CD4-positive, CD25-positive, alpha-beta regulatory T cell (primary cell): ENCODE data around the gene UCN3. TPM values are rescaled to one million over a fixed set of nuclear protein-coding genes. Genes with fewer than 3 reads are reported as not detected.
A peak's percentile ranks its signal among the peaks of the same experiment; 100 is the strongest.

ENCODE experiments used
- ATAC-seq, 2 donors: fragments of 150-1000 bp; cut with Tn5 transposase; one replicate each; pipeline ENCODE4 v1.10.0; 2021; ENCODE audit warnings: low read depth in 2 of 2, moderate number of reproducible peaks in 2 of 2, moderate library complexity in 1 of 2
- DNase-seq, 3 donors: peaks; one replicate each; pipeline versions ENCODE4 v3.0.0 to v3.0.0-alpha.2; 2012 to 2022; ENCODE audit warnings: mixed read lengths in 1 of 3
- H3K27ac ChIP-seq: one replicate; pipeline ENCODE4 v1.7.0; 2013; ENCODE audit warnings: mild to moderate bottlenecking, low read length; ENCODE audit not compliant: insufficient read depth, poor library complexity, severe bottlenecking
- H3K27me3 ChIP-seq: one replicate; pipeline ENCODE4 v1.7.0; 2013; ENCODE audit warnings: low read length; ENCODE audit not compliant: control insufficient read depth, insufficient read depth
- H3K36me3 ChIP-seq: one replicate; pipeline ENCODE4 v1.7.0; 2013; ENCODE audit warnings: mild to moderate bottlenecking, low read length, moderate library complexity; ENCODE audit not compliant: control insufficient read depth, insufficient read depth
- H3K4me1 ChIP-seq: 2 replicates; pipeline ENCODE4 v1.7.0; 2013; ENCODE audit warnings: mild to moderate bottlenecking, low read length; ENCODE audit not compliant: insufficient read depth, control insufficient read depth, poor library complexity, severe bottlenecking
- H3K4me3 ChIP-seq: one replicate; pipeline ENCODE4 v1.7.0; 2013; ENCODE audit warnings: low read depth, mild to moderate bottlenecking, low read length, moderate library complexity
- H3K9me3 ChIP-seq, 2 experiments: 1 replicate in 1 of 2; 2 replicates in 1 of 2; pipeline ENCODE4 v1.7.0; 2013; ENCODE audit warnings: low read length in 2 of 2, mild to moderate bottlenecking in 1 of 2, moderate library complexity in 1 of 2; ENCODE audit not compliant: control insufficient read depth in 2 of 2
- H3K27ac Mint-ChIP-seq, 3 donors: one replicate each; pipeline ENCODE4 v1.8.0; 2020 to 2022; ENCODE audit warnings: mild to moderate bottlenecking in 3 of 3, mixed read lengths in 3 of 3, moderate library complexity in 2 of 3
- H3K27me3 Mint-ChIP-seq: one replicate; pipeline ENCODE4 v1.8.0; 2022; ENCODE audit warnings: mild to moderate bottlenecking, mixed read lengths
- H3K36me3 Mint-ChIP-seq: one replicate; pipeline ENCODE4 v1.8.0; 2020; ENCODE audit warnings: mixed read lengths
- H3K4me1 Mint-ChIP-seq, 4 donors: one replicate each; pipeline ENCODE4 v1.8.0; 2020 to 2022; ENCODE audit warnings: mixed read lengths in 4 of 4, mild to moderate bottlenecking in 1 of 4
- H3K4me3 Mint-ChIP-seq, 4 donors: one replicate each; pipeline ENCODE4 v1.8.0; 2020 to 2022; ENCODE audit warnings: mild to moderate bottlenecking in 4 of 4, mixed read lengths in 4 of 4, moderate library complexity in 3 of 4
- H3K9me3 Mint-ChIP-seq, 7 donors: one replicate each; pipeline ENCODE4 v1.8.0; 2020 to 2022; ENCODE audit warnings: mixed read lengths in 7 of 7, mild to moderate bottlenecking in 3 of 7, moderate library complexity in 2 of 7
- polyA plus RNA-seq, 4 donors: library from polyadenylated mRNA; unstranded; fragments of 300-500 nt; fragmentation: Illumina TruSeq; gene quantifications; one replicate each; pipeline ENCODE4 v1.2.3, GENCODE V29; 2021
- total RNA-seq: library from RNA; stranded (reverse); gene quantifications from one replicate; pipeline ENCODE4 v1.2.3, GENCODE V29; 2022

UCN3 gene
- total RNA-seq (not detected), polyA plus RNA-seq (not detected)

- peaks cover 19% of the 10 kb centered on the region for H3K27me3 Mint-ChIP-seq
- no peaks in the 10 kb centered on the region for H3K36me3 Mint-ChIP-seq
- Histone ChIP-seq H3K4me3 (no peak within 1 kb of the TSS), H3K9me3 (no peaks in the 10 kb centered on the region), H3K4me1 (no peaks in the 10 kb centered on the region), H3K27ac (no peak within 1 kb of the TSS), H3K36me3 (no peaks in the 10 kb centered on the region), H3K27me3 (peaks cover 2% of the 10 kb centered on the region)
- H3K4me3 Mint-ChIP-seq: no peak within 1 kb of the TSS
- peaks cover 0 to 1% (median 0%) of the 10 kb centered on the region in 7 donors for H3K9me3 Mint-ChIP-seq
- no peaks in the 10 kb centered on the region for H3K4me1 Mint-ChIP-seq
- ATAC-seq (no peak), DNase-seq (no peak)
- peak within 1 kb of the TSS in 1 of 3 donors; percentile 30 for H3K27ac Mint-ChIP-seq
These were observed at the start of gene UCN3 for GRCh38 chr10:5364890-5365338. TSS of gene UCN3 (plus strand) at chr10:5364966. CDS start at chr10:5373721, 8,755 bp downstream.

- H3K9me3 Mint-ChIP-seq: peaks cover 0 to 5% (median 0%) of the 10 kb centered on the region in 7 donors
- Histone ChIP-seq H3K36me3 (no peaks in the 10 kb centered on the region), H3K27me3 (no peaks in the 10 kb centered on the region), H3K4me1 (peaks cover 12% of the 10 kb centered on the region), H3K9me3 (peaks cover 0 to 3% of the 10 kb centered on the region in 2 experiments), H3K27ac (no peak overlapping the region), H3K4me3 (no peak overlapping the region)
- DNase-seq (peak; percentile 2 to 78 (median 21)), ATAC-seq (peak; percentile 57 to 89)
- peak overlapping the region in 2 of 3 donors; percentile 76 to 87 for H3K27ac Mint-ChIP-seq
- peak overlapping the region in 3 of 4 donors; percentile 2 to 67 (median 17) for H3K4me3 Mint-ChIP-seq
- peaks cover 9 to 40% (median 33%) of the 10 kb centered on the region in 4 donors for H3K4me1 Mint-ChIP-seq
- H3K27me3 Mint-ChIP-seq: peaks cover 8% of the 10 kb centered on the region
- no peaks in the 10 kb centered on the region for H3K36me3 Mint-ChIP-seq
These were observed 47.1 kb upstream of the UCN3 start for GRCh38 chr10:5317547-5318107.

GRCh38 chr10:5318148-5318547 is 46.6 kb upstream of the UCN3 start:
- peak overlapping the region in 2 of 4 donors; percentile 2 to 67 for H3K4me3 Mint-ChIP-seq
- peaks cover 8% of the 10 kb centered on the region for H3K27me3 Mint-ChIP-seq
- Histone ChIP-seq H3K36me3 (no peaks in the 10 kb centered on the region), H3K4me1 (peaks cover 12% of the 10 kb centered on the region), H3K4me3 (no peak overlapping the region), H3K27ac (no peak overlapping the region), H3K27me3 (no peaks in the 10 kb centered on the region), H3K9me3 (peaks cover 0 to 3% of the 10 kb centered on the region in 2 experiments)
- peak overlapping the region in 2 of 3 donors; percentile 76 to 87 for H3K27ac Mint-ChIP-seq
- H3K9me3 Mint-ChIP-seq: peaks cover 0 to 5% (median 0%) of the 10 kb centered on the region in 7 donors
- ATAC-seq: no peak
- DNase-seq: no peak
- H3K36me3 Mint-ChIP-seq: no peaks in the 10 kb centered on the region
- H3K4me1 Mint-ChIP-seq: peaks cover 9 to 39% (median 32%) of the 10 kb centered on the region in 4 donors

GRCh38 chr10:5319863-5320262 is 44.9 kb upstream of the UCN3 start:
- peaks cover 4% of the 10 kb centered on the region for H3K27me3 Mint-ChIP-seq
- no peak for ATAC-seq
- Histone ChIP-seq H3K9me3 (peaks cover 0 to 3% of the 10 kb centered on the region in 2 experiments), H3K4me1 (peaks cover 12% of the 10 kb centered on the region), H3K27ac (no peak overlapping the region), H3K27me3 (no peaks in the 10 kb centered on the region), H3K36me3 (no peaks in the 10 kb centered on the region), H3K4me3 (no peak overlapping the region)
- peak overlapping the region in 1 of 3 donors; percentile 74 for H3K27ac Mint-ChIP-seq
- H3K4me3 Mint-ChIP-seq: no peak overlapping the region
- no peaks in the 10 kb centered on the region for H3K36me3 Mint-ChIP-seq
- H3K4me1 Mint-ChIP-seq: peaks cover 6 to 29% (median 24%) of the 10 kb centered on the region in 4 donors
- no peak for DNase-seq
- peaks cover 0 to 5% (median 0%) of the 10 kb centered on the region in 7 donors for H3K9me3 Mint-ChIP-seq

- no peak for ATAC-seq
- no peak overlapping the region for H3K4me3 Mint-ChIP-seq
- H3K27me3 ChIP-seq: no peaks in the 10 kb centered on the region
- no peak overlapping the region for H3K27ac Mint-ChIP-seq
- H3K4me1 ChIP-seq: peaks cover 12% of the 10 kb centered on the region
- no peak overlapping the region for H3K27ac ChIP-seq
- H3K4me1 Mint-ChIP-seq: peaks cover 5 to 29% (median 25%) of the 10 kb centered on the region in 4 donors
- no peaks in the 10 kb centered on the region for H3K36me3 Mint-ChIP-seq
- H3K9me3 ChIP-seq: peaks cover 0 to 3% of the 10 kb centered on the region in 2 experiments
- no peak overlapping the region for H3K4me3 ChIP-seq
- peaks cover 4% of the 10 kb centered on the region for H3K27me3 Mint-ChIP-seq
- peaks cover 0 to 3% (median 2%) of the 10 kb centered on the region in 7 donors for H3K9me3 Mint-ChIP-seq
- no peak for DNase-seq
- H3K36me3 ChIP-seq: no peaks in the 10 kb centered on the region
These were observed 43.5 kb upstream of the UCN3 start for GRCh38 chr10:5321273-5321672.

- H3K4me3 ChIP-seq: no peak overlapping the region
- H3K4me1 ChIP-seq: no peaks in the 10 kb centered on the region
- peaks cover 0 to 3% of the 10 kb centered on the region in 2 experiments for H3K9me3 ChIP-seq
- DNase-seq (no peak), ATAC-seq (no peak)
- H3K27ac ChIP-seq: no peak overlapping the region
- no peak overlapping the region for H3K4me3 Mint-ChIP-seq
- H3K36me3 ChIP-seq: no peaks in the 10 kb centered on the region
- no peaks in the 10 kb centered on the region for H3K36me3 Mint-ChIP-seq
- H3K27ac Mint-ChIP-seq: no peak overlapping the region
- no peaks in the 10 kb centered on the region for H3K27me3 ChIP-seq
- peaks cover 0 to 12% (median 8%) of the 10 kb centered on the region in 4 donors for H3K4me1 Mint-ChIP-seq
- H3K9me3 Mint-ChIP-seq: peaks cover 0 to 3% (median 0%) of the 10 kb centered on the region in 7 donors
- peaks cover 2% of the 10 kb centered on the region for H3K27me3 Mint-ChIP-seq
These were observed 41.3 kb upstream of the UCN3 start for GRCh38 chr10:5323446-5323845.

- ATAC-seq (no peak), DNase-seq (no peak)
- peaks cover 0 to 3% of the 10 kb centered on the region in 2 experiments for H3K9me3 ChIP-seq
- H3K4me1 Mint-ChIP-seq: peaks cover 0 to 9% (median 2%) of the 10 kb centered on the region in 4 donors
- peak overlapping the region in 1 of 3 donors; percentile 54 for H3K27ac Mint-ChIP-seq
- H3K27me3 Mint-ChIP-seq: peaks cover 13% of the 10 kb centered on the region
- H3K36me3 Mint-ChIP-seq: no peaks in the 10 kb centered on the region
- H3K4me1 ChIP-seq: no peaks in the 10 kb centered on the region
- H3K36me3 ChIP-seq: no peaks in the 10 kb centered on the region
- H3K27me3 ChIP-seq: peaks cover 2% of the 10 kb centered on the region
- no peak overlapping the region for H3K4me3 ChIP-seq
- no peak overlapping the region for H3K27ac ChIP-seq
- no peak overlapping the region for H3K4me3 Mint-ChIP-seq
- H3K9me3 Mint-ChIP-seq: peaks cover 0 to 5% (median 0%) of the 10 kb centered on the region in 7 donors
These were observed 39.7 kb upstream of the UCN3 start for GRCh38 chr10:5325076-5325475.
